HCT116 (cell line): ENCODE measurements around the gene C2orf72. TPM values are rescaled to one million over a fixed set of nuclear protein-coding genes. Genes with fewer than 3 reads are reported as not detected.

Source experiments
- ATAC-seq: fragments of 200-7000 bp; cut with Tn5 transposase; 2 replicates; pipeline ENCODE4 v1.9.1; 2020; ENCODE audit warnings: mild to moderate bottlenecking, moderate library complexity
- BruUV-seq: library from RNA; stranded (reverse); fragments of 400-500 nt; replicated peaks from 2 replicates; lab custom pipeline; 2021; lab: Mats Ljungman, UMichigan
- CTCF ChIA-PET: fragments of 300-600 bp; sonication (Branson Sonifier 250); formaldehyde crosslinking; loops from one replicate; lab custom pipeline; 2021; ENCODE audit warnings: antibody characterized with exemption; lab: Charles Lee
- POLR2A ChIA-PET: fragments of 300-600, 350-600 bp; sonication (Branson Sonifier 250); formaldehyde crosslinking; loops from one replicate; lab custom pipeline; 2021; ENCODE audit warnings: antibody characterized with exemption; lab: Charles Lee
- RAD21 ChIA-PET, 2 experiments: fragments of 300-600 bp; sonication (Branson Sonifier 250); formaldehyde crosslinking; loops; one replicate each; lab custom pipeline; 2023; ENCODE audit warnings: low total read pairs in 2 of 2; ENCODE audit not compliant: uncharacterized antibody in 2 of 2, unreplicated experiment in 2 of 2, low non-redundant PET in 1 of 2; lab: Charles Lee
- DNase-seq: peaks from one replicate; pipeline ENCODE4 v3.0.0-alpha.2; 2010; ENCODE audit warnings: low read depth, low spot score
- H2AFZ ChIP-seq: fragments of 200-600 bp; shearing (Covaris generic), sonication (generic); 2 replicates; pipeline ENCODE4 v1.6.1; 2017; ENCODE audit warnings: low read depth, mixed run types, mixed read lengths, antibody characterized with exemption, low read length; ENCODE audit not compliant: poor library complexity, severe bottlenecking
- H3K27ac ChIP-seq: 2 replicates; pipeline ENCODE4 v1.5.1; 2012; ENCODE audit warnings: low read depth, low read length
- H3K27me3 ChIP-seq: fragments of 200-600 bp; sonication (generic); 2 replicates; pipeline ENCODE4 v1.6.1; 2016; ENCODE audit warnings: mixed run types, low read length, mixed read lengths; ENCODE audit not compliant: insufficient read depth
- H3K36me3 ChIP-seq, 2 experiments: fragments of 200-500 bp in 1 of 2; fragments of 200-600 bp in 1 of 2; sonication (Bioruptor generic) in 1 of 2; sonication (generic) in 1 of 2; 2 replicates each; pipeline versions ENCODE4 v1.5.1 to v1.6.1; 2014 to 2016; ENCODE audit warnings: low read length in 2 of 2, inconsistent platforms in 1 of 2, mixed read lengths in 1 of 2, mixed run types in 1 of 2; ENCODE audit not compliant: insufficient read depth in 2 of 2, control insufficient read depth in 1 of 2
- H3K4me1 ChIP-seq, 2 experiments: fragments of 200-600 bp in 1 of 2; sonication (generic) in 1 of 2; 2 replicates each; pipeline versions ENCODE4 v1.5.1 to v1.6.1; 2012 to 2017; ENCODE audit warnings: low read length in 2 of 2, inconsistent platforms in 1 of 2, mild to moderate bottlenecking in 1 of 2, mixed read lengths in 1 of 2, mixed run types in 1 of 2, moderate library complexity in 1 of 2; ENCODE audit not compliant: insufficient read depth in 2 of 2, control insufficient read depth in 1 of 2
- H3K4me2 ChIP-seq: fragments of 200-600 bp; sonication (generic); 2 replicates; pipeline ENCODE4 v1.6.1; 2017; ENCODE audit warnings: mixed run types, low read length, mixed read lengths
- H3K4me3 ChIP-seq, 2 experiments: fragments of 200-600 bp in 1 of 2; sonication (generic) in 1 of 2; replicated peaks in 1 of 2; 2 replicates each; pipeline ENCODE4 v1.5.1; 2011 to 2016; ENCODE audit warnings: low read length in 2 of 2, control low read depth in 1 of 2, low read depth in 1 of 2, mild to moderate bottlenecking in 1 of 2, mixed read lengths in 1 of 2, mixed run types in 1 of 2
- H3K79me2 ChIP-seq: fragments of 200-600 bp; sonication (generic); 2 replicates; pipeline ENCODE4 v1.6.1; 2017; ENCODE audit warnings: mild to moderate bottlenecking, mixed run types, low read length, moderate library complexity, mixed read lengths; ENCODE audit not compliant: insufficient read depth
- H3K9ac ChIP-seq: fragments of 200-600 bp; sonication (generic); 2 replicates; pipeline ENCODE4 v1.6.1; 2016; ENCODE audit warnings: low read length, mixed read lengths
- H3K9me2 ChIP-seq: fragments of 200-600 bp; sonication (generic), shearing (Covaris generic); 2 replicates; pipeline ENCODE4 v1.6.1; 2017; ENCODE audit warnings: mixed run types, mild to moderate bottlenecking, moderate library complexity; ENCODE audit not compliant: insufficient read depth
- H3K9me3 ChIP-seq, 2 experiments: fragments of 200-500 bp in 1 of 2; fragments of 200-600 bp in 1 of 2; sonication (Bioruptor generic) in 1 of 2; sonication (generic) in 1 of 2; 2 replicates each; pipeline ENCODE4 v1.6.1; 2014 to 2017; ENCODE audit warnings: low read length in 2 of 2, mixed read lengths in 2 of 2, inconsistent platforms in 1 of 2, low read depth in 1 of 2, mild to moderate bottlenecking in 1 of 2, mixed run types in 1 of 2, moderate library complexity in 1 of 2; ENCODE audit not compliant: control insufficient read depth in 1 of 2, insufficient read depth in 1 of 2
- H4K20me1 ChIP-seq: fragments of 200-600 bp; sonication (generic), shearing (Covaris generic); 2 replicates; pipeline ENCODE4 v1.6.1; 2017; ENCODE audit warnings: mixed run types, mild to moderate bottlenecking, moderate library complexity; ENCODE audit not compliant: insufficient read depth
- ATF3 ChIP-seq: IDR thresholded peaks from 2 replicates; pipeline ENCODE4 v1.6.1; 2012
- EZH2 ChIP-seq: fragments of 200-600 bp; sonication (generic); IDR thresholded peaks from 2 replicates; pipeline ENCODE4 v1.6.1; 2017; ENCODE audit warnings: antibody characterized with exemption, mixed run types
- POLR2AphosphoS5 ChIP-seq: IDR thresholded peaks from 2 replicates; pipeline ENCODE4 v1.6.1; 2011; ENCODE audit warnings: mild to moderate bottlenecking, low read depth, low read length, moderate library complexity
- RAD21 ChIP-seq: IDR thresholded peaks from 2 replicates; pipeline ENCODE4 v1.6.1; 2012; ENCODE audit warnings: low read depth, mild to moderate bottlenecking
- REST ChIP-seq: IDR thresholded peaks from 2 replicates; pipeline ENCODE4 v1.6.1; 2012; ENCODE audit warnings: low read depth
- SIN3A ChIP-seq: IDR thresholded peaks from 2 replicates; pipeline ENCODE4 v1.6.1; 2012; ENCODE audit warnings: low read depth
- SP1 ChIP-seq: IDR thresholded peaks from 2 replicates; pipeline ENCODE4 v1.6.1; 2012; ENCODE audit warnings: low read depth
- ZBTB33 ChIP-seq: IDR thresholded peaks from 2 replicates; pipeline ENCODE4 v1.6.1; 2011; ENCODE audit warnings: mild to moderate bottlenecking, low read length, moderate library complexity; ENCODE audit not compliant: insufficient replicate concordance; ENCODE audit errors: extremely low read depth
- ZFX ChIP-seq: fragments of 450-650 bp; IDR thresholded peaks from 2 replicates; pipeline ENCODE4 v1.6.1; 2017
- intact Hi-C: fragments of 100-400 bp; cut with micrococcal nuclease; formaldehyde crosslinking; loops from 2 replicates; pipeline ENCODE4 v1.10.0; 2022
- total RNA-seq: library from RNA; stranded (reverse); gene quantifications from one replicate; pipeline ENCODE4 v1.2.1, GENCODE V29; 2021; ENCODE audit not compliant: unreplicated experiment

The C2orf72 gene
- total RNA-seq, 1 experiment from 2014 or later, result 3.7 TPM

DNA sequence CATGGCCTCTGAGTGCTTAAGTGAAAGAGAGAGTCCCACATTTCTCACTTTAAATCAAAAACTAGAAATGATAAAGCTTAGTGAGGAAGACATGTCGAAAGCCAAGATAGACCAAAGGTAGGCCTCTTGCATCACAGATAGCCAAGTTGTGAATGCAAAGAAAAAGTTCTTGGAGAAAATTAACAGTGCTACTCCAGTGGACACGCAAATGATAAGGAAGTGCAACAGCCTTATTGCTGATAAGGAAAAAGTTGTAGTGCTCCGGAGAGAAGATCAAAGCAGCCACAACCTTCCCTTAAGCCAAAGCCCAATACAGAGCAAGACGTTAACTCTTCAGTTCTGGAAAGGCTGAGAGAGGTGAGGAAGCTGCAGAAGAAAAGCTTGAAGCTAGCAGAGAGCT, 51.4 kb downstream of the C2orf72 start:
- no peak for TF ChIP-seq ATF3
- TF ChIP-seq ZFX, result no peak
- TF ChIP-seq POLR2AphosphoS5, result no peak
- no peak for TF ChIP-seq SIN3A
- no peak for TF ChIP-seq SP1
- TF ChIP-seq EZH2, result no peak
- no peak for TF ChIP-seq RAD21
- TF ChIP-seq ZBTB33, result no peak
- no peak for TF ChIP-seq REST
- no peak overlapping the region for H3K9ac ChIP-seq
- peaks cover 4% of the 10 kb centered on the region; the same call in 1 of the 2 replicates for H4K20me1 ChIP-seq
- CTCF ChIA-PET, result interaction anchor here (0.9 kb wide), 1 partner anchor 14 kb away, joined by 3 read pairs; no protein-coding TSS in a partner anchor
- BruUV-seq, result no TSS peak
- no peak overlapping the region for H2AFZ ChIP-seq
- no peaks in the 10 kb centered on the region for H3K9me2 ChIP-seq
- RAD21 ChIA-PET, result no interaction called here
- intact Hi-C loops, result no loop called here
- H3K27ac ChIP-seq, result no peak overlapping the region
- DNase-seq (no peak), ATAC-seq (no peak)
- no peaks in the 10 kb centered on the region for H3K9me3 ChIP-seq
- H3K36me3 ChIP-seq, result peaks cover 38 to 42% of the 10 kb centered on the region in 2 experiments
- H3K4me2 ChIP-seq, result no peak overlapping the region
- peaks cover 19% of the 10 kb centered on the region for H3K79me2 ChIP-seq
- no peaks in the 10 kb centered on the region for H3K27me3 ChIP-seq
- POLR2A ChIA-PET, result no interaction called here
- H3K4me3 ChIP-seq, result no peak overlapping the region
- no peaks in the 10 kb centered on the region for H3K4me1 ChIP-seq
